GM21526 (cell line): ENCODE measurements around the gene PCBP1.
"Not testable (repeated sequence)": the region's sequence is repeated elsewhere in the genome, so short reads cannot be mapped to it uniquely, and the experiment has no call there.

Experiments used
- ATAC-seq: cut with Tn5 transposase; IDR thresholded peaks from one replicate; pipeline ENCODE4 v1.9.1; 2021; ENCODE audit warnings: moderate library complexity; ENCODE audit not compliant: unreplicated experiment, low FRiP score

PCBP1 gene

GRCh38 chr2:70095720-70096670 is 8.7 kb downstream of the PCBP1 start:
- no peak for ATAC-seq

DNA sequence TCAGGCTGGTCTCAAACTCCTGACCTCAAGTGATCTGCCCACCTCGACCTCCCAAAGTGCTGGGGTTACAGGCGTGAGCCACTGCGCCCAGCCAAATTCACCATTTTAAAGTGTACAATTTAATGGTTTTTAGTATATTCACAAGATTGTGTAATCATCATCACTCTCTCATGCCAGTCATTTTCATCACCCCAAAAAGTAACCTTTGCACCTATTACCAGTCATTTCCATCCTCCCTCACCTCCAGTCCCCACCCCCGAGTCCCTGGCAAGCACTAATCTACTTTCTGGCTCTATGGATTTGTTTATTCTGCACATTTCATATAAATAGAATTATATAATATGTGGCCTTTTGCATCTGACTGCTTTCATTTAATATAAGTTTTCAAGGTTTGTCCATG is 10.8 kb downstream of the PCBP1 start:
- no peak for ATAC-seq

- ATAC-seq = no peak
Measured at GRCh38 chr2:70099270-70099669, 12.0 kb downstream of the PCBP1 start.

- ATAC-seq = no peak
Measured at GRCh38 chr2:70101174-70101573, 13.9 kb downstream of the PCBP1 start.

- not testable (repeated sequence) for ATAC-seq
Measured at GRCh38 chr2:70101686-70102085, 14.4 kb downstream of the PCBP1 start.

- not testable (repeated sequence) for ATAC-seq
Measured at GRCh38 chr2:70102323-70102905, 15.1 kb downstream of the PCBP1 start.

GRCh38 chr2:70103531-70104061 is 16.3 kb downstream of the PCBP1 start:
- ATAC-seq = no peak

GRCh38 chr2:70104231-70105111 is 17.2 kb downstream of the PCBP1 start:
- ATAC-seq = no peak

- ATAC-seq = not testable (repeated sequence)
Measured at GRCh38 chr2:70106138-70106537, 18.9 kb downstream of the PCBP1 start.

GRCh38 chr2:70110397-70110796 is 23.1 kb downstream of the PCBP1 start:
- not testable (repeated sequence) for ATAC-seq

- no peak for ATAC-seq
Measured at GRCh38 chr2:70111752-70112591, 24.7 kb downstream of the PCBP1 start.

DNA sequence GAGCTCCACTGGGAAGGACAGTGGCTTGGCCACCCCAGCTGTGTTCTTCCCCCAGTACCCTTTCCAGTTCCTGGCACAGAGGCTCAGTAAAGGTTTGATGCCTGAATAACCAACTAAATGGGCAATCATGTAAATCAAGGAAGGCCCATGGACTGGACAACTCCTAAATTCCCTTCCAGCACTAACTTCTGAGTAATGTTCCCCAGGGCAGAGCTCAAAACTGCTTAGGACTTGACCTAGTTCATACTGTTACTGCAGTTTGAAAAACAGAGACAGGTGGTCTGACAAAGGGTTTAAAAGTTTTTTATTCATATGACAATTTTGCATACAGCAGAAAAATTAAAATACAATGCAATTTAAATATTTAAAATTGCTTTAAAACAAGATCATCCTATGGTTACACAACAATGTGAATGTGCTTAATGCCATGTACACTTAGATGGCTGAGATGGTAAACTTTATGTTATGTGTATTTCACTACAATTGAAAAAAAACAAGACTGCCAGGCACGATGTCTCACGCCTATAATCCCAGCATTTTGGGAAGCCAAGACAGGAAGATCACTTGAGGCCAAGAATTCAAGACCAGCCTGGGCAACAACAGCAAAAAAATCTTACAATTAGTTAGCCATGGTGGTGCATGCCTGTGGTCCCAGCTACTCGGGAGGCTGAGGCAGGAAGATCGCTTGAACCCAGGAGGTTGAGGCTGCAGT is 26.2 kb downstream of the PCBP1 start:
- ATAC-seq = no peak

- ATAC-seq = no peak
Measured at GRCh38 chr2:70115646-70116442, 28.6 kb downstream of the PCBP1 start.

DNA sequence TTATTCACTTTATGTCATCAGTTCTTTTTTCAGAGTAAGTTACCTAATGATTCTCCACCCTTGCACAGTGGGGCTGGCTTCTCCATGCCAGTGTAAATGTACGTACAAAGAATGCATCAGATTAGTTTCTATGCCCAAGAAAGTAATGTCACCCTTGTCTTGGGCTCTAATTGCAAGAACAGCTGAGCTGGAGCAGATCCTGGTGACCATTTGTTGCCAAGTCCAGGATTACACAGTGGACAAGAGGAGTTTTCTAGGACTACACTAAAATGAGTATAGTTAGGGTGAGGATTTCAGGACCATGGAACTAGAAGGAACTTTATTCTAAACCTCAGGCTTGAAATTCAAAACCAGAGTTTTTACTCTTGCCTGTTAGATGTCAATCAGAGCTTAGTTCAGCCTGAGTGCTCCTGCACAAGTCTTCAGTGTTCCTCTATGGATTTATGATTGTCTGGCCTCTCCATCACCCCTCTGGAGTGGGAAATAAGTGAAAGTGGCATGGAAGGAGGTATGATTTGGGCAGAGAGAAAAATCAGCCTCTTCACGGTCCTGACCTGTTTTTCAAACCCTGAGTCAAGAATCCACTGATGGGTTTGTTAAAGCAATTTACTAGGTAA is 29.8 kb downstream of the PCBP1 start:
- ATAC-seq = no peak

GRCh38 chr2:70118798-70119454 is 31.6 kb downstream of the PCBP1 start:
- no peak for ATAC-seq

DNA sequence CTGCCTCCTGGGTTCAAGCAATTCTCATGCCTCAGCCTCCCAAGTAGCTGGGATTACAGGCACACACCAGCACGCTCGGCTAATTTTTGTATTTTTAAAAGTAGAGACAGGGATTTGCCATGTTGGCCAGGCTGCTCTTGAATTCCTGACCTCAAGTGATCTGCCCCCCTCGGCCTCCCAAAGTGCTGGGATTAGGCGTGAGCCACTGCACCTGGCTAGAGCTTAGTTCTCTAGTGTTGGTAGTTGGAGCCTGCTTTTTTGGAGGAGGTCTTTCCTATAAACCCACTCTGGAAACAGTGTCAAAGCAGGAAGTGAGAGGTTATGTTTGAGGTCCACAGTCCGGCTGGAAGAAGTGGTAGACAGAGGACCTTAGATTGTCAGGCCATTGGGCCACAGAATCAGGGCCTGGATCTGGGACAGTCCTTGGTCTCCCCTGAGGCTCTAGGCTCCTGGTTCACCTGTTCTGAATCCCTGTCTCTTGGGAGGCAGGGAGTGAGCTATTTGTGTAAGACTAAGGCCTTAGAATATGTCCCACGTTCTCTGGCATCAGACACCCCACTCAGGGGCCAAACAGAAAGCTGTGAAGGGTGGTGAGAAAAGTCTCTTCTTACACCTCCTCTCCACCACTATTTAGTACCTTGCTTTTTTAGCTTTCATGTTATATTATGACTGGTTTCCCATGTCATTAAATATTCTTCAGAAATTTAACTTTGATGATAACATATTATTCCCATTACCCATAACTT is 34.5 kb downstream of the PCBP1 start:
- ATAC-seq = no peak

DNA sequence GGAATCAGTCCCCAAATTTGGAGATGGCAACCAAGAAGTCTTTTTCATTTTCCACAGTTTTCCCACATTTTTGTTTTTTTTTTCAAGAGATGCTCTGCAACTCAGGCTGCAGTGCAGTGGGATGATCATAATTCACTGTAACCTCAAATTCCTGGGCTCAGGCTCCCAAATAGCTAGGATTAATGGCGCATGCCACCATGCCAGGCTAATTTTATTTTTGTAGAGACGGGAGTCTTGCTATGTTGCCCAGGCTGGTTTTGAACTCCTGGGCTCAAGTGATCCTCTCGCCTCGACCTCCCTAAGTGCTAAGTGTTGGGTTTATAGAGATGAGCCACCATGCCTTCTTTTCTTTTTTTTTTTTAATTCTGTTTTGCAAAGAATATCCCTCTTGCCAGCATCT is 35.2 kb downstream of the PCBP1 start:
- no peak for ATAC-seq
